ENCODE data around the gene DGKE. TPM values are rescaled to one million over a fixed set of nuclear protein-coding genes. Genes with fewer than 3 reads are reported as not detected.

DGKE gene
- polyA plus RNA-seq, 1 donor from 2014 or later: 16.6 TPM

DNA sequence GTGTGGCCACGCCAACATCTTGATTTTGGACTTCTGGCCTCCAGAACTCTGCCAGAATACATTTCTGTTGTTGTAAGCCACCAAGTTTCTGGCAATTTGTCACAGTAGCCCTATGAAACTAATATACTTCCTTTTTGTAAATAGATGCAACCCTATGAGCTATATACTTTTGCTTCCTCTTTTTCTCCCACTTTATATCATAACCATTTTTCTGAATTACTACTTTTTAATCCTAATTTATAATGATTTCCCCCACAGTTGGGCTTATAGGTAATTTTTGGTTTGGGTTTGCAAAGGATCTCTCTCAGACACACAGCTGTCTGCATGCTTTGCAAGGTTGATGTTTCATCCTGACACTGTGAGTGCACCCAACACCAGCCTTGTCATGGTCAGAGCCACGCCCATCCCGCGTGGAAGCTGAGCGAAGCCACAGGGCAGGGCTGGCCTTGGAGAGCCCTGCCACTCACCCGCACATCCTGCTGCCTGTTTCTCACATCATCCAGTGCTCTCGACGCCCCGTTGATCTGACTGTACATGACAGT lies 74.1 kb downstream of the DGKE start:
- Histone ChIP-seq H3F3A (ENCODE audit: insufficient read depth, low read length, poor library complexity, severe bottlenecking) (no peaks in the 10 kb centered on the region), H2AFZ (ENCODE audit: low read depth, low read length) (no peak overlapping the region), H3K9me2 (ENCODE audit: insufficient read depth, low read length) (no peaks in the 10 kb centered on the region), H3K27me3 (ENCODE audit: insufficient read depth, low read depth, low read length) (peaks cover 7% of the 10 kb centered on the region), H3K9ac (ENCODE audit: low read length) (no peak overlapping the region), H3K36me3 (ENCODE audit: insufficient read depth, low read length) (no peaks in the 10 kb centered on the region), H3K79me2 (replicated peaks; ENCODE audit: insufficient read depth, low read length) (no peaks in the 10 kb centered on the region), H3K9me3 (ENCODE audit: low read length) (no peaks in the 10 kb centered on the region), H3K4me2 (ENCODE audit: low read length) (no peak overlapping the region), H3K27ac (ENCODE audit: low read length) (no peak overlapping the region), H4K20me1 (ENCODE audit: insufficient read depth) (no peaks in the 10 kb centered on the region), H3K4me3 (ENCODE audit: low read length) (no peak overlapping the region)
- TF ChIP-seq TAF1 (IDR thresholded peaks at IDR 0.05; ENCODE audit: low read depth): no peak
- TF ChIP-seq EZH2 (IDR thresholded peaks at IDR 0.05; ENCODE audit: borderline replicate concordance, insufficient read depth, low read length, poor library complexity, severe bottlenecking): no peak
- no peak for TF ChIP-seq RAD21 (conservative IDR thresholded peaks at IDR 0.05)
- TF ChIP-seq REST (IDR thresholded peaks at IDR 0.05; ENCODE audit: borderline replicate concordance): no peak

DNA sequence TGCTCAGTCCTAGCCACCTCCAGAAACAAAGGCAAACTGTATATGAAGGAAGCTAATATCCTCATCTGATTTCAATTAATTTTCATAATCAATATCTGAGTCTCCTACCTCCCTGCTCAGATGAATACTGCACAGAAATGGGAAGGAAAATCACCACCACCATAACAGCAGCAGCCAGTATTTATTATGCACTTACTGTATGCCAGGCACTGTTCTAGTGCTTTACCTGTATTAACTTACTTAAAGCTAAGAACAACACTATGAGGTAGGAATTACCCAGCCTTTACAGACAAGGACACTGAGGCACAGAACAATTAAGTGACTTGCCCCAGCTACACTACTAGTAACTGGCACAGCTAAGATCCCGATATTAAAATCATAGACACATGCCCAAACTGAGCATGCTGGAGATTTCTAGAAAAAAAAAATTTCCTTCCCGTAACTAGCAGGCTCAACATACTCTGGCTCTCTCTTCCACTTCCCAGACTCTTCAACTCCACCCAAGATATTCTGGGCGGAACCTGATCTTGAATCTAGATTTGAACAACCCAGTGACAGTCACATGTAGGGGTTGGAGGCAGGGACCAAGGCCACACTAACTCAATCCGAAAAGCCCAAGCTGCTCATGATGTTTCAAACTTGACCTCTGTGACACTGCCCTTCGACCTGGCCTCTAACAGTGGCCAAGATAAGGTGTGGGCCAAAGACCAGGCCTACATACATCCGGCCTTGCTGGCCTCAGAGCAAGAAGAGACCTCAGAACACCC lies 76.0 kb downstream of the DGKE start:
- H2AFZ ChIP-seq (ENCODE audit: low read depth, low read length): no peak overlapping the region
- H4K20me1 ChIP-seq (ENCODE audit: insufficient read depth): no peaks in the 10 kb centered on the region
- H3K9me2 ChIP-seq (ENCODE audit: insufficient read depth, low read length): no peaks in the 10 kb centered on the region
- H3K36me3 ChIP-seq (ENCODE audit: insufficient read depth, low read length): no peaks in the 10 kb centered on the region
- no peaks in the 10 kb centered on the region for H3K9me3 ChIP-seq (ENCODE audit: low read length)
- no peaks in the 10 kb centered on the region for H3F3A ChIP-seq (ENCODE audit: insufficient read depth, low read length, poor library complexity, severe bottlenecking)
- no peak overlapping the region for H3K9ac ChIP-seq (ENCODE audit: low read length)
- peaks cover 25% of the 10 kb centered on the region for H3K27me3 ChIP-seq (ENCODE audit: insufficient read depth, low read depth, low read length)
- H3K79me2 ChIP-seq (replicated peaks; ENCODE audit: insufficient read depth, low read length): no peaks in the 10 kb centered on the region
- no peak overlapping the region for H3K4me3 ChIP-seq (ENCODE audit: low read length)
- TF ChIP-seq POLR2AphosphoS5 (IDR thresholded peaks at IDR 0.05) (no peak), CTCF (IDR thresholded peaks at IDR 0.05; ENCODE audit: poor library complexity, severe bottlenecking) (no peak), EZH2 (IDR thresholded peaks at IDR 0.05; ENCODE audit: borderline replicate concordance, insufficient read depth, low read length, poor library complexity, severe bottlenecking) (no peak), EP300 (conservative IDR thresholded peaks at IDR 0.05; ENCODE audit: poor library complexity, severe bottlenecking) (no peak), SMC3 (conservative IDR thresholded peaks at IDR 0.05; ENCODE audit: poor library complexity) (no peak), TAF1 (IDR thresholded peaks at IDR 0.05; ENCODE audit: low read depth) (no peak), REST (IDR thresholded peaks at IDR 0.05; ENCODE audit: borderline replicate concordance) (no peak), RAD21 (conservative IDR thresholded peaks at IDR 0.05) (no peak)
- no peak overlapping the region for H3K27ac ChIP-seq (ENCODE audit: low read length)
- no peak overlapping the region for H3K4me2 ChIP-seq (ENCODE audit: low read length)

Measured in neural cell (in vitro differentiated cells).